Body of pancreas (tissue), 4 donors: ENCODE results near the gene STK32B. TPM values are rescaled to one million over a fixed set of nuclear protein-coding genes. Genes with fewer than 3 reads are reported as not detected.

Experiments
- ATAC-seq: fragments of 150-250 bp; one replicate; pipeline ENCODE4 v1.9.1; 2016
- DNase-seq, 4 donors: peaks; one replicate each; pipeline ENCODE4 v3.0.0-alpha.2; 2019
- H3K27ac ChIP-seq, 4 donors: fragments of 200-600 bp; sonication (generic); 1 replicate in 3 of 4; 2 replicates in 1 of 4; pipeline versions ENCODE4 v1.5.1 to v1.6.1; 2016 to 2019; ENCODE audit warnings: mild to moderate bottlenecking in 1 of 4, mixed read lengths in 1 of 4, moderate library complexity in 1 of 4
- H3K27me3 ChIP-seq, 2 donors: fragments of 200-600 bp; sonication (generic); one replicate each; pipeline ENCODE4 v1.6.0; 2016; ENCODE audit warnings: mild to moderate bottlenecking in 1 of 2
- H3K36me3 ChIP-seq, 2 donors: fragments of 200-600 bp; sonication (generic); replicated peaks in 1 of 2; 2 replicates each; pipeline ENCODE4 v1.5.1; 2016; ENCODE audit warnings: low read depth in 2 of 2; ENCODE audit not compliant: insufficient read depth in 1 of 2
- H3K4me1 ChIP-seq: fragments of 200-600 bp; sonication (generic); one replicate; pipeline ENCODE4 v1.6.0; 2016
- H3K4me3 ChIP-seq, 2 donors: fragments of 200-600 bp; sonication (generic); 1 replicate in 1 of 2; 2 replicates in 1 of 2; pipeline ENCODE4 v1.5.1; 2016 to 2019
- H3K9me3 ChIP-seq, 3 donors: fragments of 200-600 bp; sonication (generic); 1 replicate in 2 of 3; 2 replicates in 1 of 3; pipeline ENCODE4 v1.5.1; 2016
- CTCF ChIP-seq, 7 experiments: fragments of 450-650 bp in 4 of 7; fragments of 200-600 bp in 3 of 7; sonication (generic) in 3 of 7; IDR thresholded peaks; one replicate each; pipeline ENCODE4 v1.5.1; 2016 to 2019; ENCODE audit warnings: antibody characterized with exemption in 7 of 7
- POLR2A ChIP-seq, 3 donors: fragments of 450-650 bp; IDR thresholded peaks; one replicate each; pipeline ENCODE4 v1.6.1; 2016; ENCODE audit warnings: antibody characterized with exemption in 3 of 3, mild to moderate bottlenecking in 2 of 3
- WGBS, 2 donors: methylation state at CpG; one replicate each; pipeline ENCODE4 v1.1.5; 2017; 5-methylcytosine and 5-hydroxymethylcytosine counted together
- intact Hi-C: fragments of 100-400 bp; cut with DNase I; formaldehyde crosslinking; loops from one replicate; pipeline ENCODE4 v1.15.1; 2023
- total RNA-seq, 2 donors: library from RNA; depleted of rRNA; stranded (reverse); fragments of >200 nt; gene quantifications; one replicate each; pipeline ENCODE4 v1.1.0, GENCODE V29; 2016

The STK32B gene
- total RNA-seq, 2 donors from 2014 or later, result 1.3 to 4.9 TPM

DNA sequence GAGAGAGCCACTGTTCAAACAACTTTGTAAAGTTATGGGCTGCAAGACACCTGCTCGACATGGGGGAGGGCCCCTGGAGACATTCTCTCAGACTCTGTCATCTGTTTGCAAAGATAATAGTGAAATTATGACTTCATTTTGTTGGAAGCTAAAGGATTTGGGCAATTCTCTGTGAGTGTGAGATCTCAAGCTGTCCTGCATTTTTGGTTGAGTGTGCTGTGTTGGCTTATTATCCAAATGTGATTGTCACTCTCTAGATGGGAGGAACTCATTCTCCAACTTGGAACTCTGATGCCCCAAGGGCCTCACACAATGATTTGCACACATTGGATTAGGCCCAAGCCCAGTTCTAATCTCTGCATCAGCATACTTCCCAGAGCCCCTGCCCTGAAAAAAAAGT, 63.7 kb downstream of the STK32B start:
- Histone ChIP-seq H3K27me3 (no peaks in the 10 kb centered on the region), H3K36me3 (no peaks in the 10 kb centered on the region), H3K9me3 (no peaks in the 10 kb centered on the region), H3K4me3 (no peak overlapping the region), H3K27ac (no peak overlapping the region), H3K4me1 (no peaks in the 10 kb centered on the region)
- DNase-seq, result no peak
- ATAC-seq, result no peak
- 9 to 27% methylated on average over 1 of the region's 1 CpG for WGBS, 2 donors
- intact Hi-C loops, result no loop called here
- no peak for TF ChIP-seq POLR2A (IDR thresholded peaks at IDR 0.05)
- TF ChIP-seq CTCF (IDR thresholded peaks at IDR 0.05), result no peak

DNA sequence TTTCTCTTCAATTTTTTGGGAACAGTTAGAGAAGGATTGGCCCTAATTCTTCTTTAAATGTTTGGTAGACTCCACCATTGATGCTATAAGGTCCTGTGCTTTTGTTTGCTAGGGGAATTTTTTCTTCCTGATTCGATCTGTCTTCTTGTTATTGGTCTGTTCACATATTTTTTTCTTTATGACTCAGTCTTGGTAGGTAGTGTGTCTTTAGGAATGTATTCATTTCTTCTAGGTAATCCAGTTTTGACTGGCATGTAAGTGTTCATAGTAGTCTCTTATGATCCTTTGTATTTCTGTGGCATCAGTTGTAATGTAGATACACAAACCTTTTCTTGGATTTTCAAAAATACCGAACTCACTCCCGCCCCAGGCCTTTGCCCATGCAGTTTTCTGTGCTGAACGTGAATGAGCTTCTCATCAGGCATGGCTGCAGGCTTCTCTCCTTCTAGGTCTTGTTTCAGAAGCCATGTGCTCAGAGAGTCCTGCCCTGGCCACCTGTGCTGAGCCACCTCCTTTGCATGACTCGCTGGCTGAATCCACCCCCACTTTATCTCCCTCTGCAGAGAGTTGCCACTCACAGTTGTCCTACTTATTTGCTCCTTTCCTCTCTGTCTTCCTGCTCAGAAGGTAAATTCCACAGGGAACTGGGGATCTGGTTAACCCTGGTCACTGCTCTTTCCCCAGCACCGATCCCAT, 67.0 kb downstream of the STK32B start:
- intact Hi-C loops, result no loop called here
- Histone ChIP-seq H3K9me3 (no peaks in the 10 kb centered on the region), H3K36me3 (no peaks in the 10 kb centered on the region), H3K27ac (no peak overlapping the region), H3K27me3 (no peaks in the 10 kb centered on the region), H3K4me3 (no peak overlapping the region), H3K4me1 (no peaks in the 10 kb centered on the region)
- DNase-seq, result no peak
- TF ChIP-seq CTCF (IDR thresholded peaks at IDR 0.05), result no peak
- no peak for TF ChIP-seq POLR2A (IDR thresholded peaks at IDR 0.05)
- ATAC-seq, result no peak
- WGBS, 2 donors, result 65 to 71% methylated on average over 6 of the region's 6 CpGs

DNA sequence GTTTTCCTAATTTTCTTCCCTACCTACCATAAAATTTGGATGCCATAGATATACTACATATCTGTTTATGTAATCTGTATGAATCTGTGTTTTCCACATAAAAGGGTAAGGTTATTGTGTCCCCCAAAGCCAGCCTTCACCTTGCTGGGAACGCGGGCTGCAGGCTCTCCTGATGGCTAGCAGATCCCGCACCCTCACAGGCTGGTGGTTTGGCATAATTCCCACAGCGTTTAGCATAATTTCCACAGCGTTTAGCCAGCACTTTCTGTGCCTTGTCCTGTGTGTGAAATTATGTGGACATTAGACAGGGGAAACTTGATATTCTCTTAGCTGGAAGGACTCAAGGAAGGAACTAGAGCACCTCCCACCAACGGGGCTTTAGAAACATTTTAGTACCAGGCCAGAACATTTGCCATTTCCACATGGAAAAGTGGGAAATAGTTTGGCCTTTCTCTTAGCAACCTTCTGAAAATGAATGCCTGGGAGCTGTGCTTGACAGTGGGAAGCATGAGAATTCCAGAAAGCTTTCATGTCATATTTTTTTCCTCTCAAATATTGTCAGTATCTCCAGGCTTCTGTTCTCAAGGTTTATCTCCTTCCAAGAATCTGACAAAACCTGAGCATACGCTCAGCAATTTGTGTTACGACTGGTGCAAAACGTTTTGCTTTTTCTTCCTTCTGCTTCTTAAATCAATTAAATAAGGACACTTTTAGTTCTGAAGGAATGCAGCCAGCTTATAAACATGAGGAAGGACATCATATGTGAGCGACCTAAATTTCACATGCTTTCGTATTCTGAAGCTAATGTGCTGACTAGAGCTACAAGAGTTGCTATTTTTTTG, 67.9 kb downstream of the STK32B start:
- WGBS, 2 donors, result 56 to 67% methylated on average over 11 of the region's 11 CpGs

DNA sequence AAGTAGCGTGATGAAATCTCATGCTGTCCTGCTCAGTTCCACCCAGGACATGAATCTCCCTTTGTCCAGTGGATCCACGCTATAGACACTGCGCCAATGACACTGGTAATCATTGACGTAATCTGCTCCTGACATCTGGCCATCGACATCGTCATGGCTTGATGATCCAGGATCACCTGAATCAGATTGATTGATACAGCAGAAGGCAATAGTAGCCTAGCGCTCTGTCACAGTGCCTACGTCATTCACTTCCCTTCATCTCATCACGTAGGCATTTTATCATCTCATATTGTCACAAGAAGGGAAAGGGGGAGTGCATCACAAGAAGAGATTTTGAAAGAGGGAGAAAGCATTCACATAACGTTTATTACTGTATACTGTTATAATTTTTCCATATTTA, 68.8 kb downstream of the STK32B start:
- 73 to 77% methylated on average over 10 of the region's 10 CpGs for WGBS, 2 donors
- Histone ChIP-seq H3K36me3 (no peaks in the 10 kb centered on the region), H3K27ac (no peak overlapping the region), H3K27me3 (no peaks in the 10 kb centered on the region), H3K9me3 (no peaks in the 10 kb centered on the region), H3K4me1 (no peaks in the 10 kb centered on the region), H3K4me3 (no peak overlapping the region)
- TF ChIP-seq POLR2A (IDR thresholded peaks at IDR 0.05) (no peak), CTCF (IDR thresholded peaks at IDR 0.05) (no peak)
- DNase-seq, result no peak
- no peak for ATAC-seq
- intact Hi-C loops, result no loop called here

More for the DNA sequence above, 67.9 kb downstream of the STK32B start:
- intact Hi-C loops, result no loop called here
- no peaks in the 10 kb centered on the region for H3K36me3 ChIP-seq
- H3K9me3 ChIP-seq, result no peaks in the 10 kb centered on the region
- no peaks in the 10 kb centered on the region for H3K4me1 ChIP-seq
- no peak overlapping the region for H3K4me3 ChIP-seq
- TF ChIP-seq CTCF (IDR thresholded peaks at IDR 0.05) (no peak), POLR2A (IDR thresholded peaks at IDR 0.05) (no peak)
- no peak overlapping the region for H3K27ac ChIP-seq
- ATAC-seq (no peak), DNase-seq (no peak)
- H3K27me3 ChIP-seq, result no peaks in the 10 kb centered on the region
